HEK293 (cell line): ENCODE data around the gene DMKN.

ENCODE experiments used
- CTCF ChIA-PET: fragments of 350-600 bp; formaldehyde crosslinking; extraction: SDS; loops from one replicate; lab custom pipeline; 2021; ENCODE audit warnings: antibody characterized with exemption; lab: Yijun Ruan, JAX
- POLR2A ChIA-PET: fragments of 300-600 bp; formaldehyde crosslinking; extraction: SDS; loops from one replicate; lab custom pipeline; 2020; ENCODE audit warnings: antibody characterized with exemption, inconsistent platforms; lab: Yijun Ruan, JAX
- H3K27ac ChIP-seq: fragments of 200-500 bp; sonication (Bioruptor generic); 2 replicates; pipeline ENCODE4 v1.5.1; 2014; ENCODE audit warnings: low read depth, low read length, control low read depth, inconsistent platforms; ENCODE audit errors: extremely low read depth
- H3K36me3 ChIP-seq, 2 experiments: fragments of 200-500 bp in 1 of 2; sonication (Bioruptor generic) in 1 of 2; 1 replicate in 1 of 2; 2 replicates in 1 of 2; pipeline ENCODE4 v1.5.1; 2014 to 2017; ENCODE audit warnings: inconsistent platforms in 2 of 2, low read length in 2 of 2; ENCODE audit not compliant: control insufficient read depth in 2 of 2, insufficient read depth in 1 of 2
- H3K4me1 ChIP-seq: fragments of 200-500 bp; sonication (Bioruptor generic); 2 replicates; pipeline ENCODE4 v1.5.1; 2014; ENCODE audit warnings: mild to moderate bottlenecking, low read length, inconsistent platforms; ENCODE audit not compliant: control insufficient read depth, insufficient read depth
- H3K4me3 ChIP-seq: 2 replicates; pipeline ENCODE4 v1.5.1; 2011; ENCODE audit warnings: low read depth, mild to moderate bottlenecking, control low read depth, low read length, moderate library complexity
- H3K9me3 ChIP-seq: fragments of 200-500 bp; sonication (Bioruptor generic); 2 replicates; pipeline ENCODE4 v1.5.1; 2014; ENCODE audit warnings: low read depth, low read length, inconsistent platforms; ENCODE audit not compliant: control insufficient read depth, insufficient read depth
- CTCF ChIP-seq: fragments of 450-650 bp; formaldehyde crosslinking; IDR thresholded peaks from 2 replicates; pipeline ENCODE4 v1.5.1; 2016; ENCODE audit warnings: missing biosample characterization, missing genetic modification characterization
- REST ChIP-seq: fragments of 450-650 bp; formaldehyde crosslinking; IDR thresholded peaks from 2 replicates; pipeline ENCODE4 v1.5.1; 2016; ENCODE audit warnings: missing biosample characterization, missing genetic modification characterization
- SCRT2 ChIP-seq: fragments of 450-650 bp; formaldehyde crosslinking; IDR thresholded peaks from 2 replicates; pipeline ENCODE4 v1.5.1; 2016; ENCODE audit warnings: missing biosample characterization, missing genetic modification characterization
- SP2 ChIP-seq: fragments of 450-650 bp; formaldehyde crosslinking; IDR thresholded peaks from 2 replicates; pipeline ENCODE4 v1.5.1; 2016; ENCODE audit warnings: missing biosample characterization, missing genetic modification characterization
- ZBTB1 ChIP-seq: fragments of 450-650 bp; formaldehyde crosslinking; IDR thresholded peaks from 2 replicates; pipeline ENCODE4 v1.5.1; 2016; ENCODE audit warnings: missing biosample characterization, missing genetic modification characterization
- ZBTB17 ChIP-seq: fragments of 450-650 bp; formaldehyde crosslinking; IDR thresholded peaks from 2 replicates; pipeline ENCODE4 v1.5.1; 2016; ENCODE audit warnings: missing biosample characterization, missing genetic modification characterization
- ZBTB20 ChIP-seq: fragments of 450-650 bp; formaldehyde crosslinking; IDR thresholded peaks from 2 replicates; pipeline ENCODE4 v1.5.1; 2016; ENCODE audit warnings: missing biosample characterization, missing genetic modification characterization
- ZFP69B ChIP-seq: fragments of 450-650 bp; formaldehyde crosslinking; IDR thresholded peaks from 2 replicates; pipeline ENCODE4 v1.5.1; 2016; ENCODE audit warnings: missing biosample characterization, missing genetic modification characterization
- ZNF280C ChIP-seq: fragments of 450-650 bp; formaldehyde crosslinking; IDR thresholded peaks from 2 replicates; pipeline ENCODE4 v1.5.1; 2016; ENCODE audit warnings: missing biosample characterization, missing genetic modification characterization
- ZNF280D ChIP-seq: fragments of 450-650 bp; formaldehyde crosslinking; IDR thresholded peaks from 2 replicates; pipeline ENCODE4 v1.5.1; 2016; ENCODE audit warnings: missing biosample characterization, missing genetic modification characterization
- ZNF785 ChIP-seq: fragments of 450-650 bp; formaldehyde crosslinking; IDR thresholded peaks from 2 replicates; pipeline ENCODE4 v1.5.1; 2016; ENCODE audit warnings: missing biosample characterization, missing genetic modification characterization
- TF ChIP-seq, protein P1 (sequence below): fragments of 450-650 bp; formaldehyde crosslinking; IDR thresholded peaks from 2 replicates; pipeline ENCODE4 v1.5.1; 2016; ENCODE audit warnings: missing biosample characterization, missing genetic modification characterization

The DMKN gene

GRCh38 chr19:35513628-35514281, at the start of gene DMKN:
DMKN (minus strand) TSS chr19:35513649; CDS start chr19:35513475, 174 bp downstream.
- Histone ChIP-seq H3K4me3 (no peak within 1 kb of the TSS), H3K36me3 (peaks cover 0 to 2% of the 10 kb centered on the region in 2 experiments; a peak in 1 of 3 replicates), H3K27ac (peak within 1 kb of the TSS; percentile 9; the same call in 1 of the 2 replicates), H3K9me3 (no peaks in the 10 kb centered on the region), H3K4me1 (peaks cover 10% of the 10 kb centered on the region)
- ChIA-PET POLR2A (no interaction called here), CTCF (interaction anchor here (1.1 to 2.4 kb wide), 4 partner anchors 19 to 874 kb away, joined by 3 to 10 read pairs (median 4); no protein-coding TSS in a partner anchor)
- TF ChIP-seq, protein P1, sequence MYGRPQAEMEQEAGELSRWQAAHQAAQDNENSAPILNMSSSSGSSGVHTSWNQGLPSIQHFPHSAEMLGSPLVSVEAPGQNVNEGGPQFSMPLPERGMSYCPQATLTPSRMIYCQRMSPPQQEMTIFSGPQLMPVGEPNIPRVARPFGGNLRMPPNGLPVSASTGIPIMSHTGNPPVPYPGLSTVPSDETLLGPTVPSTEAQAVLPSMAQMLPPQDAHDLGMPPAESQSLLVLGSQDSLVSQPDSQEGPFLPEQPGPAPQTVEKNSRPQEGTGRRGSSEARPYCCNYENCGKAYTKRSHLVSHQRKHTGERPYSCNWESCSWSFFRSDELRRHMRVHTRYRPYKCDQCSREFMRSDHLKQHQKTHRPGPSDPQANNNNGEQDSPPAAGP (tag by site-specific recombination), result peak; percentile 61; the same call in 1 of the 2 replicates
- TF ChIP-seq SCRT2 (tag by site-specific recombination) (peak; percentile 74; the same call in 1 of the 2 replicates), ZNF280C (tag by site-specific recombination) (no peak), REST (tag by site-specific recombination) (no peak), ZBTB17 (tag by site-specific recombination) (peak; percentile 70), ZNF785 (no peak), ZBTB1 (tag by site-specific recombination) (no peak), ZNF280D (no peak), SP2 (tag by site-specific recombination) (peak; percentile 46), ZFP69B (tag by site-specific recombination) (no peak), ZBTB20 (tag by site-specific recombination) (0 out of 2 replicates have a peak, but pooled peaks have one; percentile 1), CTCF (peak; percentile 34; the same call in 1 of the 2 replicates)
